Activated gamma-delta T cell (primary cell): ENCODE data around the gene MED8.

ENCODE experiments used
- DNase-seq: peaks from one replicate; lab custom pipeline; 2025; lab: John Stamatoyannopoulos, UW

MED8 gene

GRCh38 chr1:43358746-43359693 is 30.6 kb downstream of the MED8 start, which contains the start of gene CDC20:
Gene CDC20 (plus strand): TSS chr1:43358981. CDS start chr1:43359216, 235 bp downstream.
- peak; percentile 79 for DNase-seq

GRCh38 chr1:43358121-43358745 is 31.4 kb downstream of the MED8 start:
- DNase-seq: no peak

- DNase-seq: no peak
Observed at GRCh38 chr1:43357251-43357650, 32.3 kb downstream of the MED8 start.

- DNase-seq: no peak
Observed at GRCh38 chr1:43354936-43355335, 34.7 kb downstream of the MED8 start.

GRCh38 chr1:43354471-43354870 is 35.1 kb downstream of the MED8 start:
- no peak for DNase-seq

- DNase-seq: no peak
Observed at GRCh38 chr1:43352881-43353280, 36.7 kb downstream of the MED8 start.

GRCh38 chr1:43352351-43352705 is 37.3 kb downstream of the MED8 start:
- no peak for DNase-seq

- no peak for DNase-seq
Observed at GRCh38 chr1:43351421-43352350, 37.9 kb downstream of the MED8 start.

GRCh38 chr1:43350976-43351375 is 38.6 kb downstream of the MED8 start:
- DNase-seq: no peak

- DNase-seq: no peak
Observed at GRCh38 chr1:43349594-43350306, 39.9 kb downstream of the MED8 start.

- peak; percentile 42 for DNase-seq
Observed at GRCh38 chr1:43348809-43349593, 40.6 kb downstream of the MED8 start.

- DNase-seq: no peak
Observed at GRCh38 chr1:43348343-43348808, 41.2 kb downstream of the MED8 start.

- DNase-seq: no peak
Observed at GRCh38 chr1:43346636-43347035, 43.0 kb downstream of the MED8 start.

- DNase-seq: no peak
Observed at GRCh38 chr1:43345120-43345519, 44.5 kb downstream of the MED8 start.

GRCh38 chr1:43344267-43344850 is 45.2 kb downstream of the MED8 start:
- no peak for DNase-seq

GRCh38 chr1:43340559-43340958 is 49.0 kb downstream of the MED8 start:
- no peak for DNase-seq

- no peak for DNase-seq
Observed at GRCh38 chr1:43339584-43340232, 49.9 kb downstream of the MED8 start.

GRCh38 chr1:43338001-43338400 is 51.6 kb downstream of the MED8 start:
- DNase-seq: no peak

- no peak for DNase-seq
Observed at GRCh38 chr1:43337588-43337987, 52.0 kb downstream of the MED8 start, which contains the start of gene MPL. Gene MPL (plus strand): TSS chr1:43337818. CDS start chr1:43337849, 31 bp downstream.
